CD4-positive, alpha-beta T cell treated with Interleukin-4 for 1 hour (primary cell): ENCODE data around the gene NTM.

Experiments
- DNase-seq, 2 donors: peaks; one replicate each; pipeline ENCODE4 v3.0.0-alpha.2; 2020 to 2022

NTM gene

GRCh38 chr11:131940126-131940525 lies 569.7 kb downstream of the NTM start:
- no peak for DNase-seq

GRCh38 chr11:131942878-131943277 lies 572.5 kb downstream of the NTM start:
- DNase-seq, result no peak

- DNase-seq, result no peak
These were observed 572.9 kb downstream of the NTM start for GRCh38 chr11:131943295-131943694.

GRCh38 chr11:131944736-131945135 lies 574.3 kb downstream of the NTM start:
- no peak for DNase-seq

- no peak for DNase-seq
These were observed 575.3 kb downstream of the NTM start for GRCh38 chr11:131945706-131946105.

- DNase-seq, result no peak
These were observed 577.1 kb downstream of the NTM start for GRCh38 chr11:131947511-131947910.

- DNase-seq, result no peak
These were observed 580.7 kb downstream of the NTM start for GRCh38 chr11:131951121-131951520.

GRCh38 chr11:131954146-131954545 lies 583.7 kb downstream of the NTM start:
- no peak for DNase-seq

GRCh38 chr11:131955904-131956303 lies 585.5 kb downstream of the NTM start:
- DNase-seq, result no peak

- no peak for DNase-seq
These were observed 586.8 kb downstream of the NTM start for GRCh38 chr11:131957201-131957600.

GRCh38 chr11:131957875-131958274 lies 587.5 kb downstream of the NTM start:
- no peak for DNase-seq

GRCh38 chr11:131962818-131963217 lies 592.4 kb downstream of the NTM start:
- DNase-seq, result no peak

GRCh38 chr11:131964698-131965483 lies 594.5 kb downstream of the NTM start:
- DNase-seq, result no peak

GRCh38 chr11:131965504-131965903 lies 595.1 kb downstream of the NTM start:
- DNase-seq, result no peak

- no peak for DNase-seq
These were observed 596.3 kb downstream of the NTM start for GRCh38 chr11:131966667-131967066.

- no peak for DNase-seq
These were observed 598.8 kb downstream of the NTM start for GRCh38 chr11:131969261-131969660.

GRCh38 chr11:131973061-131973460 lies 602.6 kb downstream of the NTM start:
- no peak for DNase-seq

GRCh38 chr11:131975619-131976018 lies 605.2 kb downstream of the NTM start:
- no peak for DNase-seq

GRCh38 chr11:131976021-131976420 lies 605.6 kb downstream of the NTM start:
- no peak for DNase-seq

- DNase-seq, result no peak
These were observed 606.8 kb downstream of the NTM start for GRCh38 chr11:131977231-131977630.

GRCh38 chr11:131977854-131978253 lies 607.4 kb downstream of the NTM start:
- DNase-seq, result no peak

GRCh38 chr11:131978351-131978750 lies 607.9 kb downstream of the NTM start:
- no peak for DNase-seq

GRCh38 chr11:131979364-131979763 lies 608.9 kb downstream of the NTM start:
- no peak for DNase-seq

- DNase-seq, result no peak
These were observed 609.8 kb downstream of the NTM start for GRCh38 chr11:131980199-131980598.
